Esophagus (tissue), 2 donors: ENCODE data around the gene ERGIC3. TPM values are rescaled to one million over a fixed set of nuclear protein-coding genes. Genes with fewer than 3 reads are reported as not detected.

Source experiments
- H3K27ac ChIP-seq, 2 donors: one replicate each; pipeline ENCODE4 v1.5.1; 2013; ENCODE audit warnings: low read depth in 2 of 2, mild to moderate bottlenecking in 2 of 2, inconsistent platforms in 1 of 2, low read length in 1 of 2, moderate library complexity in 1 of 2
- H3K27me3 ChIP-seq, 2 donors: one replicate each; pipeline ENCODE4 v1.6.1; 2013; ENCODE audit warnings: low read length in 2 of 2, control low read depth in 1 of 2, mild to moderate bottlenecking in 1 of 2; ENCODE audit not compliant: insufficient read depth in 2 of 2, control insufficient read depth in 1 of 2
- H3K36me3 ChIP-seq, 2 donors: one replicate each; pipeline ENCODE4 v1.6.1; 2013; ENCODE audit warnings: low read length in 1 of 2; ENCODE audit not compliant: control insufficient read depth in 2 of 2, insufficient read depth in 2 of 2
- H3K4me1 ChIP-seq, 2 donors: one replicate each; pipeline ENCODE4 v1.6.1; 2013; ENCODE audit warnings: low read length in 1 of 2; ENCODE audit not compliant: control insufficient read depth in 2 of 2, insufficient read depth in 2 of 2
- H3K4me3 ChIP-seq, 2 donors: one replicate each; pipeline ENCODE4 v1.5.1; 2013; ENCODE audit warnings: low read length in 2 of 2, mild to moderate bottlenecking in 2 of 2, low read depth in 1 of 2, moderate library complexity in 1 of 2
- H3K9me3 ChIP-seq, 2 donors: one replicate each; pipeline ENCODE4 v1.6.1; 2013; ENCODE audit warnings: mild to moderate bottlenecking in 2 of 2, low read depth in 1 of 2, low read length in 1 of 2, moderate library complexity in 1 of 2; ENCODE audit not compliant: control insufficient read depth in 2 of 2, insufficient read depth in 1 of 2
- WGBS, 2 donors: extraction: QIAGEN DNeasy Blood & Tissue Kit; methylation state at CpG; one replicate each; pipeline ENCODE4 v1.1.7; 2013; 5-methylcytosine and 5-hydroxymethylcytosine counted together
- polyA plus RNA-seq, 2 donors: library from polyadenylated mRNA; stranded (reverse); fragments of 200-250 nt; gene quantifications; one replicate each; pipeline ENCODE4 v1.2.3, GENCODE V29; 2013
- donor health status: healthy with polysubstance abuse.
- donor health status: Bipolar disorder and iron deficiency.

The ERGIC3 gene
- polyA plus RNA-seq, 2 donors, result 104 to 148 TPM

- Histone ChIP-seq H3K27ac (no peak overlapping the region), H3K27me3 (peaks cover 0 to 6% of the 10 kb centered on the region in 2 donors), H3K36me3 (no peaks in the 10 kb centered on the region), H3K4me3 (no peak overlapping the region), H3K4me1 (peaks cover 0 to 18% of the 10 kb centered on the region in 2 donors), H3K9me3 (no peaks in the 10 kb centered on the region)
- WGBS, 2 donors, result 46 to 55% methylated on average over 4 of the region's 4 CpGs
Measured at GRCh38 chr20:35604449-35604747, 62.5 kb downstream of the ERGIC3 start.

GRCh38 chr20:35606127-35606526 is 64.2 kb downstream of the ERGIC3 start:
- H3K4me1 ChIP-seq, result peaks cover 0 to 13% of the 10 kb centered on the region in 2 donors
- H3K36me3 ChIP-seq, result no peaks in the 10 kb centered on the region
- H3K27ac ChIP-seq, result no peak overlapping the region
- 85 to 90% methylated on average over 4 of the region's 4 CpGs for WGBS, 2 donors
- H3K27me3 ChIP-seq, result no peaks in the 10 kb centered on the region
- no peaks in the 10 kb centered on the region for H3K9me3 ChIP-seq
- no peak overlapping the region for H3K4me3 ChIP-seq

Other genes with a start within 250 kb of the ERGIC3 start
- gene FAM83C, start 249.7 kb upstream of the ERGIC3 start, polyA plus RNA-seq, result 10 to 100 TPM; 32.3 to 35.9 TPM
- 10 to 100 TPM; 17.4 to 18.9 TPM for gene UQCC1, start 130.1 kb upstream of the ERGIC3 start, polyA plus RNA-seq
- under 1 TPM in 1 of 2 donors, not detected in 1; 0.02 TPM for gene GDF5, start 103.8 kb upstream of the ERGIC3 start, polyA plus RNA-seq
- gene CEP250, start 86.5 kb upstream of the ERGIC3 start, polyA plus RNA-seq, result 10 to 100 TPM in 1 of 2 donors, 1 to 10 TPM in 1; 6.8 to 20.7 TPM
- gene C20orf173, start 12.4 kb upstream of the ERGIC3 start, polyA plus RNA-seq, result not detected
- gene SPAG4, start 73.8 kb downstream of the ERGIC3 start, polyA plus RNA-seq, result 1 to 10 TPM; 1.6 to 3.8 TPM
- gene CPNE1, start 122.8 kb downstream of the ERGIC3 start, polyA plus RNA-seq, result 100 to 1,000 TPM in 1 of 2 donors, 10 to 100 TPM in 1; 88.9 to 119 TPM
- gene RBM12, start 122.8 kb downstream of the ERGIC3 start, polyA plus RNA-seq, result 10 to 100 TPM in 1 of 2 donors, 1 to 10 TPM in 1; 9.4 to 15.3 TPM
- 10 to 100 TPM; 18.2 to 23.4 TPM for gene NFS1, start 157.3 kb downstream of the ERGIC3 start, polyA plus RNA-seq
- 100 to 1,000 TPM; 335 to 517 TPM for gene ROMO1, start 157.3 kb downstream of the ERGIC3 start, polyA plus RNA-seq
- gene RBM39, start 200.2 kb downstream of the ERGIC3 start, polyA plus RNA-seq, result 100 to 1,000 TPM; 164 to 335 TPM
- gene PHF20, start 229.9 kb downstream of the ERGIC3 start, polyA plus RNA-seq, result 10 to 100 TPM; 13.0 to 15.8 TPM